ENCODE results near the gene SHPK. TPM values are rescaled to one million over a fixed set of nuclear protein-coding genes. Genes with fewer than 3 reads are reported as not detected.

SHPK gene
- total RNA-seq (1 to 10 TPM; 2.6 to 5.8 (median 4.2) TPM), polyA plus RNA-seq (1 to 10 TPM; 2.3 to 7.6 TPM)
- long read RNA-seq, donor 1, partial matches to known transcripts, result 1 of 6 reads
- long read RNA-seq, donor 1, other reads (novel, unspliced or antisense), result 1 of 6 reads
- long read RNA-seq, donor 2, partial matches to known transcripts, result 0 of 8 reads
- long read RNA-seq, donor 2, other reads (novel, unspliced or antisense), result 4 of 8 reads
- long read RNA-seq, donor 3, transcript SHPK-201 (7 exons, 3,838 nt), result major isoform, 9 of 11 reads
- long read RNA-seq, donor 3, partial matches to known transcripts, result 0 of 11 reads
- long read RNA-seq, donor 3, other reads (novel, unspliced or antisense), result 2 of 11 reads

- 0 to 1% methylated on average over 67 to 68 of the region's 68 CpGs for WGBS, 2 donors
Measured at GRCh38 chr17:3636154-3636907, at the start of gene SHPK, which contains the start of gene CTNS. Gene SHPK (minus strand): TSS chr17:3636250. CDS start chr17:3636219, 31 bp downstream. Gene CTNS (plus strand): TSS chr17:3636760. CDS start chr17:3640207, 3,447 bp downstream.

DNA sequence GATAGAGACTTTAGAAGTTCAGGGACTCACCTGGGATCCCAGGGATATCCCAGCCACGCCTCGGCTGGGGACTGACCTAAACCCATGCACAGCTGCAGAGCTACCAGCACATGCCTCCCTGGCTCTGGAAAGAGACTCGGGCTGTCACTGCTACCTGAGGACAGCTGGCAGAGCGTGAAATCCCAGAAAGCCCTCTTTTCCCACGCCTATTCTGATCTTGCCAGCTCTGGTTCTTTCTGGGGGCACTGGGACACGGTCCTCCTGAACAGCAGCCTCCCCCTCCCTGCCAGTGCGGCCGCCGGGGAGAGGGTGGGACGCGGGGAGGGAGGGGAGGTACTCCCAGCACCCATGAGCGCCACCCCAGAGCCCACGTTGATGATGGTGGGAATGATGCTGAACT is 49.1 kb upstream of the SHPK start:
- Histone ChIP-seq H3K4me1 (peaks cover 0 to 7% (median 0%) of the 10 kb centered on the region in 9 donors), H3K4me3 (no peak overlapping the region), H3K27ac (no peak overlapping the region), H3K27me3 (peaks cover 0 to 36% (median 19%) of the 10 kb centered on the region in 7 donors), H3K9me3 (no peaks in the 10 kb centered on the region), H3K36me3 (peaks cover 0 to 3% (median 0%) of the 10 kb centered on the region in 9 donors)
- DNase-seq, result no peak
- TF ChIP-seq, protein P1, sequence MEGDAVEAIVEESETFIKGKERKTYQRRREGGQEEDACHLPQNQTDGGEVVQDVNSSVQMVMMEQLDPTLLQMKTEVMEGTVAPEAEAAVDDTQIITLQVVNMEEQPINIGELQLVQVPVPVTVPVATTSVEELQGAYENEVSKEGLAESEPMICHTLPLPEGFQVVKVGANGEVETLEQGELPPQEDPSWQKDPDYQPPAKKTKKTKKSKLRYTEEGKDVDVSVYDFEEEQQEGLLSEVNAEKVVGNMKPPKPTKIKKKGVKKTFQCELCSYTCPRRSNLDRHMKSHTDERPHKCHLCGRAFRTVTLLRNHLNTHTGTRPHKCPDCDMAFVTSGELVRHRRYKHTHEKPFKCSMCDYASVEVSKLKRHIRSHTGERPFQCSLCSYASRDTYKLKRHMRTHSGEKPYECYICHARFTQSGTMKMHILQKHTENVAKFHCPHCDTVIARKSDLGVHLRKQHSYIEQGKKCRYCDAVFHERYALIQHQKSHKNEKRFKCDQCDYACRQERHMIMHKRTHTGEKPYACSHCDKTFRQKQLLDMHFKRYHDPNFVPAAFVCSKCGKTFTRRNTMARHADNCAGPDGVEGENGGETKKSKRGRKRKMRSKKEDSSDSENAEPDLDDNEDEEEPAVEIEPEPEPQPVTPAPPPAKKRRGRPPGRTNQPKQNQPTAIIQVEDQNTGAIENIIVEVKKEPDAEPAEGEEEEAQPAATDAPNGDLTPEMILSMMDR (IDR thresholded peaks at IDR 0.05), result no peak
- ATAC-seq, result no peak
- 35 to 44% methylated on average over 11 to 12 of the region's 13 CpGs for WGBS, 2 donors
- intact Hi-C loops (cut with DNase I), result no loop called here

More at GRCh38 chr17:3636154-3636907, at the start of gene SHPK, which contains the start of gene CTNS:
- Histone ChIP-seq H3K4me3 (peak within 1 kb of the TSS; percentile 74 to 99 (median 90)), H3K4me1 (peaks cover 0 to 61% (median 44%) of the 10 kb centered on the region in 9 donors), H3K27me3 (no peaks in the 10 kb centered on the region), H3K9me3 (no peaks in the 10 kb centered on the region), H3K36me3 (peaks cover 0 to 35% (median 0%) of the 10 kb centered on the region in 9 donors), H3K27ac (peak within 1 kb of the TSS; percentile 92 to 100 (median 97))
- TF ChIP-seq, protein P1 (IDR thresholded peaks at IDR 0.05), result peak in 3 of 9 donors; percentile 5 to 25 (median 9)
- intact Hi-C loops (cut with DNase I), result loop anchor here in 2 of 10 donors (1.0 to 2.0 kb wide), 2 partner anchors 30 to 32 kb away; partner anchors contain the start of genes EMC6 (in 1 of the 2) and TAX1BP3 (in 1 of the 2)
- peak; percentile 97 to 99 (median 98) for ATAC-seq
- peak; percentile 97 for DNase-seq

DNA sequence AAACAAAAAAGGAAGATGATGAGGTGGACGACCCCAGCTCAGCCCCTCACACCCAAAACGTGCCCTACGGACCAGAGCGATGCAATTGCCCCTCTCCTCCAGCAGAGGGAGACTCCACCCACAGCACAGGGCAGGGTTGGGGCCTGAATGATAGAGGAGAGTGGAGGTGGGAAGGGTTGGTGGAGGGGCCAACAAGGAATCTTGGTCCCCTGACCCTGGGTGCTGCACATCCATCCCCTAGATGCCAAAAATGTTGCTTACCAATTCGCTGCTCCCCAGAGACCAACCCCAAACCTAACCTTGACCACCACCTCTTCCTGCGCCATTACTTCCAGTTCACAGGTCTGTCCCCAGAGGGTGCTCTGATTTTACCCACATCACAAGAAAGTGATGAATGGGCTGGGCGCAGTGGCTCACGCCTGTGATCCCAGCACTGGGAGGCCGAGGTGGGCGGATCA is 47.0 kb upstream of the SHPK start:
- H3K9me3 ChIP-seq, result no peaks in the 10 kb centered on the region
- intact Hi-C loops (cut with DNase I), result loop anchor here in 1 of 10 donors (5.0 kb wide), 1 partner anchor 54 kb away; no protein-coding TSS in a partner anchor
- ATAC-seq (peak; percentile 55 to 78 (median 70)), DNase-seq (no peak)
- H3K36me3 ChIP-seq, result peaks cover 0 to 8% (median 0%) of the 10 kb centered on the region in 9 donors
- no peak overlapping the region for H3K27ac ChIP-seq
- H3K27me3 ChIP-seq, result peaks cover 0 to 27% (median 18%) of the 10 kb centered on the region in 7 donors
- TF ChIP-seq, protein P1 (IDR thresholded peaks at IDR 0.05), result peak; percentile 73 to 96 (median 85)
- WGBS, 2 donors, result 33 to 34% methylated on average over 10 of the region's 10 CpGs
- no peak overlapping the region for H3K4me3 ChIP-seq
- H3K4me1 ChIP-seq, result peaks cover 0 to 11% (median 0%) of the 10 kb centered on the region in 9 donors

DNA sequence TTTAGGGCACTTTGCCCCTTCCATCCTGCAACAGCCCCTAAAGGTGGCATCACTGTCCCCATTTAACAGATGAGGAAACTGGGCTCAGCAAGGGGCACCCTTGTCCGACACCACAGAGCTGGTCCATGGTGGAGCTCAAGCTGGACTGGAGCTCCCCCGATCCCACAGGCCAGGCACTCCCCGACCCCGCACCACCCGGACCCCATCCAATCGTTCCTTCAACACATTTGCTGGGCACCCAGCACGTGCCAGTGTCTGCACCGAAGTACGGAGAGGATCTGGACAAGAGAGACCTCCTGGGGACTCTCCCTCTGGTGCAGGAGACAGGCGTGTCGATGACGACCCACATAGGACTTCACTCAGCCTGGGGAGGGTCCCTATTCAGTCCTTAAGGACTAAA is 46.0 kb upstream of the SHPK start:
- Histone ChIP-seq H3K4me3 (no peak overlapping the region), H3K9me3 (no peaks in the 10 kb centered on the region), H3K27me3 (peaks cover 0 to 25% (median 18%) of the 10 kb centered on the region in 7 donors), H3K27ac (no peak overlapping the region), H3K36me3 (peaks cover 0 to 8% (median 0%) of the 10 kb centered on the region in 9 donors), H3K4me1 (peaks cover 0 to 11% (median 0%) of the 10 kb centered on the region in 9 donors)
- TF ChIP-seq, protein P1 (IDR thresholded peaks at IDR 0.05), result no peak
- intact Hi-C loops (cut with DNase I), result loop anchor here in 1 of 10 donors (5.0 kb wide), 1 partner anchor 55 kb away; no protein-coding TSS in a partner anchor
- DNase-seq (no peak), ATAC-seq (no peak)
- WGBS, 2 donors, result 88 to 89% methylated on average over 12 of the region's 12 CpGs
